ENCODE data around the gene KIF1C.

GRCh38 chr17:4949321-4950074, 48.3 kb upstream of the KIF1C start:
- TF ChIP-seq CTCF (IDR thresholded peaks at IDR 0.05), result no peak
- TF ChIP-seq EZH2 (IDR thresholded peaks at IDR 0.05; ENCODE audit: borderline replicate concordance, insufficient read depth, low read depth, low read length, poor library complexity, severe bottlenecking), result no peak
